ENCODE measurements around the gene RPL6.

GRCh38 chr12:112409906-112410244 is 470 bp upstream of the RPL6 start:
- TF ChIP-seq CTCF (IDR thresholded peaks at IDR 0.05) (no peak), POLR2AphosphoS5 (IDR thresholded peaks at IDR 0.05; ENCODE audit: low read depth, low read length) (no peak), SIN3A (IDR thresholded peaks at IDR 0.05; ENCODE audit: borderline replicate concordance, insufficient read depth, low read depth, low read length) (no peak)

Data from Panc1 (cell line).